GM21529 (cell line): ENCODE data around the gene TP73.

Source experiments
- ATAC-seq: cut with Tn5 transposase; IDR thresholded peaks from one replicate; pipeline ENCODE4 v1.9.1; 2021; ENCODE audit not compliant: unreplicated experiment

Gene TP73

GRCh38 chr1:3703786-3704371 is 51.6 kb downstream of the TP73 start:
- ATAC-seq = no peak

- no peak for ATAC-seq
These were observed 53.1 kb downstream of the TP73 start for GRCh38 chr1:3705341-3705950.

DNA sequence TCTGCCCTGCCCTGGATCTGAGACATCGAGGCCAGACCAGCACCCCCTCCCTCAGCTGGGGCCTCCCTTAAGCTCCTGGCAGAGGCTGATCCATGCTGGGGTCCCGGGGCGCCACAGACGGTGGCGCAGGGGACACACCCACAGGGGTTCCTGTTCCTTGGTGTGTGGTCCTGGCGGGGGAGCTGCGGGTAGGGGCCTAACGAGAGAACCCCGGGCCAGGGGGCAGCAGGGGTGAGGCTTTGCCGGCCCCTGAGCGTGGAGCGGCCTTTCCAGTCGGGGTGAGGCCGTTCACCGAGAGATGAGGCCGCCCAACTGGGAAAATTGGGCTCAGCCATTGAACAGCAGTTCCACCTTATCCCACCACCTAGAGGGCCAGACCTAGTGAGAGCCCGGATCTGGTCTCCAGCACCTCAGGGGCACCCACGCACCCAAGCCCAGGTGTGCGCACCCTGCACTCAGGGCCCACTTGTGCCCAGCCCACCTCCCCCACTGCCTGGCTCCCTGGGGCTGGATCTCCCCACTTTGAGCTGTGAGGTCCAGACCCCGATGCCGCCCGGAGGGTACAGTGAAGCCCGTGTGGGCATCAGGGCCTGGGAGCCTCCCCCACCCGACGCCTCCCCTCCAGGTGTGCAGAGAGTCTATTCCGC is 54.5 kb downstream of the TP73 start:
- no peak for ATAC-seq

DNA sequence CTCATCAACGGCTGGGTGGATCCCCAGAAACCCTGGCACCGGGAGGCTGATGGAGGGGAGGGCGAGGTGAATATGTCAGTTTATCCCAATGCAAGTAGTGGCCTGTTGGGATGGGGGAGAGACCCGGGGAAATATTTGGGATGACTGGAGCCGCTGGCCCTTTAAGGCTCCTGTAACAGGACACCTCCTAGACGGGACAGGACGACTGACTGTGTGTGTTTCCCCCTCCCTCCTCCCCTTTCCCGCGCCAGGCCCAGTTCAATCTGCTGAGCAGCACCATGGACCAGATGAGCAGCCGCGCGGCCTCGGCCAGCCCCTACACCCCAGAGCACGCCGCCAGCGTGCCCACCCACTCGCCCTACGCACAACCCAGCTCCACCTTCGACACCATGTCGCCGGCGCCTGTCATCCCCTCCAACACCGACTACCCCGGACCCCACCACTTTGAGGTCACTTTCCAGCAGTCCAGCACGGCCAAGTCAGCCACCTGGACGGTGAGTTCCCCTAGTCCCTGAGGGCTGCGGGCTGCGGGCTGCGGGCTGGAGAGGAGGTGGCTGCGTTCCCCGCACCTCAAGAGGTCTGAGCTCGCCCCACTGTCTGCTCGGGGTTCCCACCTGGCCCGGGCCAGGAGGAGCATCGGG is 55.1 kb downstream of the TP73 start:
- no peak for ATAC-seq

DNA sequence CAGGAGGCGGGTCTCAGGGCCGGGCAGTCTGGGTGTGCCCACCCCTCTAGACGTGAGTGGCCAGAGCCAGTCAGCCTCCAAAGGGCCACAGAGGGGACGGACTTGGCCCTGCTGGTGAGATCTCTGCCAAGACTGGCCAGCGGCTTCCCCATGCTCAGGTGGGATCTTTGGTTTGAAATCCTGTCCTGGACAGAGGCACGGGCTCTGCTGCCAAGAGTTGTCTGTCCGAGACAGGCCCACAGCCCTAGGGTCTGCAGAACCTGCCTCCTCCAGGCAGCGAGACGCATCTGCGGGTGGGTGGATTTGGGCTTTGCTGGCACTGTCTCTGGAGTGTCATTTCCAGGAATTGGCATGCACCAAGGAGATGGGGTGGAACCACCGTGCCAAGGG is 55.6 kb downstream of the TP73 start:
- no peak for ATAC-seq

DNA sequence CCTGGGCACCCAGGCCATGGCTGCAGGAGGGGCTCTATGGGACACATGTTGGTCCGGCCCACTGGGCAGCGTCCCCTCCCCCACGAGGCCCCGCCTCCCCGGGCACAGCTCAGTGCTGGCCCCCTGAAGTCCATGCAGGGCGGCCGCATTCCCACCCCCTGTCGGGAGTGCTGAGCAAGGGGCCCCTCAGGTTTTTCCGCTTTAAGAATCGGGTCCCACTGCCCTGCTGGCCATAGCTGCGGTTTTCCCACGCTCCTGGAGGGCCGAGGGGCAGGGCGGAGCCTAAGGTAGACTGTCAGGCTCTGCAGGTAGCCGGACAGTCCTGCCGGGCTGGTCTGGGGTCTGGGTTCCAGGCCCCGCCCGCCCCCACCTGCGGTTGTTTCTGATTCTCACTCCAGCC is 56.5 kb downstream of the TP73 start:
- no peak for ATAC-seq

GRCh38 chr1:3710251-3710650 is 57.9 kb downstream of the TP73 start:
- no peak for ATAC-seq

DNA sequence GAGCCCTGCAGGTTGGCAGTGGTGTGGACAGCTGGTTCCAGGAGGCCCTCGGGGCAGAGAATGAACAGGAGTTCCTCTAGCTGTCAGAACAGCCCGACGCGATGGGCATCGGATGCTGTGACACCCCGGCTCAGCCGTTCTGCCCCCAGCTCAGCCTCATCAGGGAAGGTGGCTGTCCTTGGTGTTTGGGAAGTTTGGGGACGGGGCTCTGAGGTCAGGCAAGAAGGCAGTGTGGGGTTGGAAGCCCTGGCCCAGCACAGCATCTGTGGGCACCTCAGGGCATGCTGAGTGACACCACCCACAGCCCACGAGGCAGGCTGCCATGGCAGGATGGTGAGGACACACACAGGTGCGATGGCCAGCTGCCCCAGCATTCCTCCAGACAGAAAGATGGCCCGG is 59.1 kb downstream of the TP73 start:
- no peak for ATAC-seq

GRCh38 chr1:3711780-3712451 is 59.6 kb downstream of the TP73 start:
- ATAC-seq = no peak

DNA sequence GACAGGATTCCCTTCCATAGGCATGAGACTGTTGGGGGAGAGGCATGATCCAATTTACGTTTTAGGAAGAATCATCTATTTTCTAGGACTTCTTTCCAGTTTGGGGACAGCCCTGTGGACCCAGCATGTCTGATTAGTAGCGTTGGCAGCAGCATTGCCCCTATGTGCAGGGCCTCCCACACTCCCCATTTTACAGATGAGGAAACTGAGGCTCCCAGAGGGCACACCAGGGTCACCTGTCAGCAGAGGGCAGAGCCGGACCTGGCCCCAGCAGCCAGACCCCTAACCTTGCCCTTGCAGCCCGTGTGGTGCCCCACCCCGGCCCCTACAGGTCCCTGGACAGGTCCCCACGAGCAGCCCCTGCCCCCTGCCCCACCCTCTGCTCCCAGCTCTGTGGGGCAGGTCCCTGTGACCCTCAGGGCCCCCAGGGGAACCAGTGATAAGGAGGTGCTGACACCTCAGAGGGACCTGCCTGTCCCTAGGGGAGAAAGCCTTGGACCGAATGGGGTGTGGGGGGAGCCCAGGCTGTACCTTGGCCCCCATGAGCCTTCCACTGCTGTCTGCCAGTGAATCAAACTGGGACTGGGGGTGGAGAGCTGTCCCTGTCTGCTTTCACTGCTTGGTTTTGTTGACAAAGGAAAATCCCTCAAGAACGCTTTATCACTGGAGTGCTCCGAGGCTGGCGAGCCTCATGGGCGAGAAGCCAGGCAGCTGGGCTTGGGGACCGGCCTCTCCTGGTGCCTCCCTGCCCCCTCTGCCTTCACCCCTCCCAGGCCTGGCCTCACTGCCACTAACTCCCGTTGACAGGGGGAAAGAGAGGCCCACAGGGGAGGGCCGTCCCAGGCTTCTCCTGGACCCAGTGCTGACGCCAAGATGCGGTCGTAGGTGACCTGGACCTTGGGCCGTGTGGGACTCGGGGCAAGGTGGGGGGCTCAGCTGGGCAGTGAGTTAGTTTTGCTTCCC is 60.5 kb downstream of the TP73 start:
- no peak for ATAC-seq

DNA sequence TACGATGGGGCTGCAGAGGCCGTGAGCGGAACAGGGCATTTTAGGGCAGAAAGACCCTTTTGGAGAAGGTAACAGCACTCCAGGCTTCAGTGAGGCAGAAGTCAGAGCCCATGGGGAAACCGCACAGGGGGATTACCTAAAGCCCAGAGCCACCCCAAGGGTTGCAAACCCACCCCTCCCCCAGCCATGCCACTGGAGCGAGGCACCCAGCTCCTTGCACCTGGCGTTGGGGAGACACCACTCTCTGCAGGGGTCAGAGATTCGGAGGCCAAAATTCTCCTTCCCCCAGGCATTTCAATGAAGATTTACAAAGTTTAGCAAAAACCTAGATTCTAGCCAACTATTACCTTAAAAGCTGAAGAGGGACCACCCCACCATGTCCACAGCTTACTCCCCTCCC is 61.5 kb downstream of the TP73 start:
- no peak for ATAC-seq

DNA sequence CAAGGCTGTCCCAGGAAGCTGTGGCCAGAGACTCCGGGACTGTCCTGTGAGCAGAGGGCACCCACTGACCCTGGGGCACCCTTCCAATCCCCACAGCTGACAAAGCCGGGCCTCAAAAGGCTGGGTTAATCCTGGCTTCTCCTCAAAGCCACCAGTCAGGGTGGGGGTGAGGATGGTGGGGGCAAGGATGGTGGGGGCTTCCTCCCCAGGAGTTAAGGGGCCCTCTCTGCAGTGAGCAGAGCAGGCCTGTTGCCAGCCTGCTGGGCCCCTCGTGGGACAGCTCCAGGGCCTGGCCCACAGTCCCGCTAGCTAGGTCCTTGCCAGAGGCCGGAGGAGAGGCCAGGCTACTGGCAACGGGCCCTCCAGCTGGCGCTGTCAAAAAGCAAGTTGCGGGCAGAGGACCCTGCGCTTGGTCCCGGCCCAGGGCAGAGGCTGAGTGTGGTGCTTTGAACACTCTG is 62.0 kb downstream of the TP73 start:
- no peak for ATAC-seq

- no peak for ATAC-seq
These were observed 62.5 kb downstream of the TP73 start for GRCh38 chr1:3714814-3715213.

DNA sequence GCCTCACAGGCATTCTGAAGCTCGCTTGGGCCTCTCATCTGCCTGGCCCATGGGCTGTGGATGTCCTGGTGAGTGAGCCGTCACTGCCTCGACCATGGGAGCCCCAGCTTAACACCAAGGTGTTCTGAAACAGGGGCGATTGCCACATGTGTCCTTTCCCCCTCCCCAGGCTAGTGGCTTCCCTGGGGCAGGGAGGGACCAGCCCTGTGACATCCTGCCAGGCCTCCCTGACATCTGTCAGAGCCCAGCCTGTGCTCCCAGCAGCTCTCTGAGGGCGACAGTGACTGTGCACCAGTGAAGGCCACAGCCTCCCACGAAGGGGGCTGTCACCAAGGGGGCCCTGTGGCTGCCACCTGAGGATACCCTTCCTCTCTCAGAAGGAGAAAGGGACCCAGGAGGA is 64.0 kb downstream of the TP73 start:
- no peak for ATAC-seq

DNA sequence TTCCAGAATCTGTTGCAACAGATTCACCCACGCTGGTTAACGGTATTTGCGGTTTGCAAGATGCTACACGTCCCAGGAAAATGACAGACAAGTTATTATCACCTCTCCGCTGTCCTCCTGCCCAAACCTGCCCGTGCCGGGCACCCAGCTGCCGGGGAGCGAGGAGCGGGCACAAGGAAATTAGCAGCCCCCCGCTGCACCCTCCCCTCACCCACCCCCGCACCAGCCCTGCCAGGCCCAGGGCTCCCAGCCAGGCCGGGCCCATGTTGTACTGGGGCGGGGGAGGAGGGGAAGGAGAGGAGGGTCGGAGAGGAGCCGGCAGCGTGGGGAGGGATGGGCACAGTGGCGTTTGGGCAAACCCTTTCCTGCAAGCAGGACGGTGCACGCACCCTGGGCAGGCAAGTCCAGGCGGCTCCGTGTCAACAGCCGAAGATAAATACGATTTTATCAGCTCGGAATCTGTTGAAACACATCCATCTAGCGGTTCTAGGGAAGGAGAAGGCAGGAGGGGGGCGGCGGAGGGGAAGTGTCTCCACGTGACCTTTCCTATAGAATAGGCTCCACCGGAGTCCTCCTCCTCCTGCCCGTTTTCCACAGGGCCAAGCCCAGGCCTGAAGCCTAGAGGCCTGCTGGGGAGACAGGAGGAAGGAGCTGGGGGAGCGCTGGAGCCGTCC is 64.9 kb downstream of the TP73 start:
- ATAC-seq = no peak

DNA sequence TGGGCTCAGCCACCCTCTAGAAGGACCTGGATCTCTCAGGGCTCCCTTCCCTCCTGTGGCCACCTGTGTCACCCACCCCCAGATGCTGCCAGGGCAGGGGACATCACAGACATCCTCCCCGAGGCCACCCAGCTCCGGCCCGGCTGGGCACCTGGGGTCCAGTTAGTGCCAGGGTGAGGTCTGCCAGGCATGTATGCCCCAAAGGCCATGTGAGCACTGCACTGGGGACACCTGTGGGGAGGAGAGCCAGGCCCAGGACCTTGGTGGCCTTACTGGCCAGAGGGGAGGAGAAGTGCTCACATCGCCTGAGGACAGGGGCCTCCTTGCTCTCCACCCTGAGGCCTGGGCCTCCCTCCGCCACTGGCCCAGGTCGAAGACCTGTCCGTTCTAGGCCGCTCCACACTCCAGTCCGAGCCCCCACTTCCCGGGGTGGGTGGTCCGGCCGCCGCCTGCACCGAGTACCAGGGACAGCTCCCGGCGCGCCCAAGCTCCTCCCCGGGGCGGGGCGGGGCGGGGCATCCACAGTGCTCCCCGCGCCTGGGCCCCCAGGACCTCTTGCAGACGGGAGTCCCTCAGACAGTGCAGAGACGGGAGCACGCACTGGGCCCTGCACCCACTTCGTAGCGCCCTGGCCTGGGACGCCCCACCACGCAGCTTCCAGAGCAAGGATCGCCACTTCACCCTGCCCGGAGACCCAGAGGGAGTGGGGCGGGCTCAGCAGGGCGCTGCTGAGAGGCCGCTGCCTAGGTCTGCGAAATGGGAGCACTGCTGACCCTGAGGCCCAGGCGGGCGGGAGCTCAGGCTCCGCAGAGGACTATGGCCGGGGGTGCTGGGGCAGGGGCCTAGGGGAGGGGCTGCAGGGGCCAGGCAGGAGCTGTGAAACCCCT is 65.6 kb downstream of the TP73 start:
- ATAC-seq = no peak

DNA sequence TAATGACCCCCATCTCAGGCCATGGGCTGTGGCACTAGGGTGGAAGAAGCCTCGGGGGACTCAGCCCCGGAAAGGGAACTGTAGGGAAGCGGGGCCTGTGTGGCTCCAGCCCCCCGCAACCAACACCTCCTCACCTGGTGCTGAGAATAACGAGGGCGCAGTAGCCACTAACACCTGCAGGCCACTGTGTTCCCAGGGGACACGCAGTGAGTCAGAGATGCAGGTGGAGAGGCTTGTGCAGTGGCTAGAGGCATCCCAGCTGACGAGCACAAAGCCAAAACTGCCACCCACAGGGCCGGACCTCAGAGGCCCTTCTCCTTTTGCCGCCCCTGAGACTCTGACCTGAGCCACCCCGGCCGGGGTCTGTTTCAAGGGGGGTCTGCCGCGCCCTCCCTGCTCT is 66.4 kb downstream of the TP73 start:
- no peak for ATAC-seq

- ATAC-seq = no peak
These were observed 69.7 kb downstream of the TP73 start for GRCh38 chr1:3721955-3722465.

GRCh38 chr1:3722846-3723245 is 70.5 kb downstream of the TP73 start:
- ATAC-seq = no peak
